Measurements from ENCODE around the gene SUPT3H.
"Not testable (repeated sequence)": the region's sequence is repeated elsewhere in the genome, so short reads cannot be mapped to it uniquely, and the experiment has no call there.

SUPT3H gene

GRCh38 chr6:45074439-45074838 lies 303.3 kb downstream of the SUPT3H start:
- H3K4me3 ChIP-seq, result no peak overlapping the region
- H3K36me3 ChIP-seq (ENCODE audit: insufficient read depth, low read length), result no peaks in the 10 kb centered on the region; the same call in 1 of the 2 replicates
- H3K9ac ChIP-seq (ENCODE audit: insufficient read length), result no peak overlapping the region
- DNase-seq (ENCODE audit: low read depth, low spot score), result no peak
- H3K9me3 ChIP-seq (ENCODE audit: low read depth, low read length), result peaks cover 12% of the 10 kb centered on the region; the same call in 1 of the 2 replicates
- no peak for TF ChIP-seq EZH2 (IDR thresholded peaks at IDR 0.05)
- no peak for TF ChIP-seq POLR2AphosphoS5 (IDR thresholded peaks at IDR 0.05; ENCODE audit: borderline replicate concordance, low read depth, low read length)
- TF ChIP-seq FOXP2 (optimal IDR thresholded peaks at IDR 0.05; ENCODE audit: control extremely low read depth, extremely low read length, insufficient read depth), result no peak
- H3K27ac ChIP-seq, result no peak overlapping the region

GRCh38 chr6:45073771-45074170 lies 304.0 kb downstream of the SUPT3H start:
- H3K9me3 ChIP-seq (ENCODE audit: low read depth, low read length), result peaks cover 6% of the 10 kb centered on the region; the same call in 1 of the 2 replicates

GRCh38 chr6:45072673-45073072 lies 305.1 kb downstream of the SUPT3H start:
- H3K27ac ChIP-seq, result no peak overlapping the region
- H3K9ac ChIP-seq (ENCODE audit: insufficient read length), result no peak overlapping the region
- no peak for DNase-seq (ENCODE audit: low read depth, low spot score)
- no peaks in the 10 kb centered on the region for H3K9me3 ChIP-seq (ENCODE audit: low read depth, low read length)
- no peaks in the 10 kb centered on the region for H3K36me3 ChIP-seq (ENCODE audit: insufficient read depth, low read length)
- TF ChIP-seq POLR2AphosphoS5 (IDR thresholded peaks at IDR 0.05; ENCODE audit: borderline replicate concordance, low read depth, low read length) (no peak), FOXP2 (optimal IDR thresholded peaks at IDR 0.05; ENCODE audit: control extremely low read depth, extremely low read length, insufficient read depth) (no peak), EZH2 (IDR thresholded peaks at IDR 0.05) (no peak)
- H3K4me3 ChIP-seq, result no peak overlapping the region

More at GRCh38 chr6:45073771-45074170, 304.0 kb downstream of the SUPT3H start:
- Histone ChIP-seq H3K4me3 (no peak overlapping the region), H3K9ac (ENCODE audit: insufficient read length) (no peak overlapping the region), H3K27ac (no peak overlapping the region), H3K36me3 (ENCODE audit: insufficient read depth, low read length) (no peaks in the 10 kb centered on the region; the same call in 1 of the 2 replicates)
- TF ChIP-seq FOXP2 (optimal IDR thresholded peaks at IDR 0.05; ENCODE audit: control extremely low read depth, extremely low read length, insufficient read depth) (no peak), POLR2AphosphoS5 (IDR thresholded peaks at IDR 0.05; ENCODE audit: borderline replicate concordance, low read depth, low read length) (no peak), EZH2 (IDR thresholded peaks at IDR 0.05) (no peak)
- DNase-seq (ENCODE audit: low read depth, low spot score), result no peak

- DNase-seq (ENCODE audit: low read depth, low spot score), result no peak
- no peak overlapping the region for H3K9ac ChIP-seq (ENCODE audit: insufficient read length)
- no peaks in the 10 kb centered on the region for H3K9me3 ChIP-seq (ENCODE audit: low read depth, low read length)
- H3K27ac ChIP-seq, result no peak overlapping the region
- H3K4me3 ChIP-seq, result no peak overlapping the region
- TF ChIP-seq EZH2 (IDR thresholded peaks at IDR 0.05) (no peak), POLR2AphosphoS5 (IDR thresholded peaks at IDR 0.05; ENCODE audit: borderline replicate concordance, low read depth, low read length) (no peak), FOXP2 (optimal IDR thresholded peaks at IDR 0.05; ENCODE audit: control extremely low read depth, extremely low read length, insufficient read depth) (no peak)
- no peaks in the 10 kb centered on the region for H3K36me3 ChIP-seq (ENCODE audit: insufficient read depth, low read length)
Observed at GRCh38 chr6:45072016-45072415, 305.7 kb downstream of the SUPT3H start.

GRCh38 chr6:45069091-45069490 lies 308.6 kb downstream of the SUPT3H start:
- H3K4me3 ChIP-seq, result no peak overlapping the region
- no peaks in the 10 kb centered on the region for H3K9me3 ChIP-seq (ENCODE audit: low read depth, low read length)
- DNase-seq (ENCODE audit: low read depth, low spot score), result no peak
- no peak overlapping the region for H3K9ac ChIP-seq (ENCODE audit: insufficient read length)
- no peak for TF ChIP-seq EZH2 (IDR thresholded peaks at IDR 0.05)
- no peak for TF ChIP-seq POLR2AphosphoS5 (IDR thresholded peaks at IDR 0.05; ENCODE audit: borderline replicate concordance, low read depth, low read length)
- no peak for TF ChIP-seq FOXP2 (optimal IDR thresholded peaks at IDR 0.05; ENCODE audit: control extremely low read depth, extremely low read length, insufficient read depth)
- H3K27ac ChIP-seq, result no peak overlapping the region
- H3K36me3 ChIP-seq (ENCODE audit: insufficient read depth, low read length), result no peaks in the 10 kb centered on the region

GRCh38 chr6:45067446-45067845 lies 310.3 kb downstream of the SUPT3H start:
- not testable (repeated sequence) for H3K9me3 ChIP-seq (ENCODE audit: low read depth, low read length); DNase-seq (ENCODE audit: low read depth, low spot score); H3K27ac ChIP-seq; H3K9ac ChIP-seq (ENCODE audit: insufficient read length); H3K4me3 ChIP-seq; H3K36me3 ChIP-seq (ENCODE audit: insufficient read depth, low read length)

- not testable (repeated sequence) for H3K9ac ChIP-seq (ENCODE audit: insufficient read length); H3K36me3 ChIP-seq (ENCODE audit: insufficient read depth, low read length); DNase-seq (ENCODE audit: low read depth, low spot score); H3K9me3 ChIP-seq (ENCODE audit: low read depth, low read length); H3K4me3 ChIP-seq; H3K27ac ChIP-seq
Observed at GRCh38 chr6:45062659-45063058, 315.1 kb downstream of the SUPT3H start.

- H3K36me3 ChIP-seq (ENCODE audit: insufficient read depth, low read length), result no peaks in the 10 kb centered on the region
- no peaks in the 10 kb centered on the region for H3K9me3 ChIP-seq (ENCODE audit: low read depth, low read length)
- H3K4me3 ChIP-seq, result no peak overlapping the region
- H3K9ac ChIP-seq (ENCODE audit: insufficient read length), result no peak overlapping the region
- no peak overlapping the region for H3K27ac ChIP-seq
- no peak for DNase-seq (ENCODE audit: low read depth, low spot score)
- TF ChIP-seq FOXP2 (optimal IDR thresholded peaks at IDR 0.05; ENCODE audit: control extremely low read depth, extremely low read length, insufficient read depth) (no peak), EZH2 (IDR thresholded peaks at IDR 0.05) (no peak), POLR2AphosphoS5 (IDR thresholded peaks at IDR 0.05; ENCODE audit: borderline replicate concordance, low read depth, low read length) (no peak)
Observed at GRCh38 chr6:45057711-45058110, 320.0 kb downstream of the SUPT3H start.

- H3K36me3 ChIP-seq (ENCODE audit: insufficient read depth, low read length), result no peaks in the 10 kb centered on the region
- no peaks in the 10 kb centered on the region for H3K9me3 ChIP-seq (ENCODE audit: low read depth, low read length)
- H3K27ac ChIP-seq, result no peak overlapping the region
- no peak for DNase-seq (ENCODE audit: low read depth, low spot score)
- H3K9ac ChIP-seq (ENCODE audit: insufficient read length), result no peak overlapping the region
- no peak for TF ChIP-seq FOXP2 (optimal IDR thresholded peaks at IDR 0.05; ENCODE audit: control extremely low read depth, extremely low read length, insufficient read depth)
- TF ChIP-seq POLR2AphosphoS5 (IDR thresholded peaks at IDR 0.05; ENCODE audit: borderline replicate concordance, low read depth, low read length), result no peak
- TF ChIP-seq EZH2 (IDR thresholded peaks at IDR 0.05), result no peak
- no peak overlapping the region for H3K4me3 ChIP-seq
Observed at GRCh38 chr6:45054610-45055009, 323.1 kb downstream of the SUPT3H start.

All from SK-N-MC (cell line).